IPS-11a (cell line): ENCODE results near the gene PISD.

ENCODE experiments used
- H3K4me3 ChIP-seq: one replicate; pipeline ENCODE4 v1.5.1; 2013; ENCODE audit warnings: low read depth, low read length, control low read depth

PISD gene

DNA sequence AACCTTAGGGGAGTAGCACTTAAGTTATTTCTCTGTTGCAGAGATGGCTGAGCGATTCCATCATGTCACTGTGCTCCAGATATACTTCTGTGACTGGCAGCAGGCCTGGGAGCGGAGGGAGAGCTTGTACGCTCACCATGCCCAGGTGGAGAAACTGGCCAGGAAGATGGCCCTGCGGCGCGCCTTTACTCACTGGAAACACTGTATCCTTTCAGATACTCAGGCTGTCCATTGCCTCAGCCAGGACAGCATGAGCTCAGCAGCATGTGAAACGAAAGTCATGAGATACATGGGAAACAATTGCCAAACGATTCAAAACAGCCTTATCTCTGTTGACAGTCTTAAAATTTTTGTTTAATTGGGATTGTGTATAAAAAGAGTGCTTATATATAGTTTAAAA is 86.8 kb downstream of the PISD start:
- no peak overlapping the region for H3K4me3 ChIP-seq

DNA sequence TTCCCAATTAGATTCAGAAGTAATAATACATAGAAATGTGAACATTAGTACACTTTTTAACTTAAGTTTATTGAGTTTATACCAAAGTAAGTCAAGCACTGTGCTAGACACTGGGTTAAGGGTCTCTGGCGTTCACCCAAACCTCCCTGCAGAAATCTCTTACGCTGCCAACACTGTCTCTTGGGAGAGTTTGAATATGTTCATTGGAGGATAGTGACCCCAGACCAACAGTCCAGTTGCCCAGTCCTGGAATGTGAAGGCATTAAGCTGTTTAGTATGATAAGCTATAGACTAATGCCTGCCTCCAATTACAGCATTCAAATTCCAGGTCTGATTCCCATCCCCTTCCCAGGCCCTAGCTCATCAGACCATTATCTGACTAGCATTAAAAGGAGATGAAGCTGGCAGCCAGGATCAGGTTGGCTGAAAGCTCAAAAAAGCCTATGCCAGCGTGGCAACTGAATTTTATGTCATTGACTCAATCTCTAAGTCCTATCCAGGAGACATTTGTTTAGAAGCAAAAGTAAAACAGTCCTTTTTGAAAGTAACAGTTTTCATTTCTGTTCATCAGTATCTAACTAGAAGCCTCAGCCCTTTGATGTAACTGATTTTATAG is 87.9 kb downstream of the PISD start:
- H3K4me3 ChIP-seq = no peak overlapping the region

DNA sequence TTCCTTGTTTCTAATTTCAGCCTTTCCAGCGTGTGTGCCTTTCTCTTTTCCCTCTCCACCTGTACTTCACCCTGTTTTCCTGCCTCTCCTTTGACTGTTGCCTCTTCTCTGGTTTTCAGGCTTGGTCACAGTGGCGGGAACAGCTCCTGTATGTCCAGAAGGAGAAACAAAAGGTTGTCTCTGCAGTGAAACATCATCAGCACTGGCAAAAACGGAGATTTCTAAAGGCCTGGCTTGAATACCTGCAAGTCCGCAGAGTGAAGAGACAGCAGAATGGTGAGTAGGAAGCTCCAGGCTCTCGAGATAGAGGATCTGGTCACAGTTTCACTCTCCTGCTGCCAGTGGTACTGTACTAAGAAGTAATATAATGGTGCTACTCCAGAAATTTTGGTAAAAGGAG is 89.1 kb downstream of the PISD start:
- H3K4me3 ChIP-seq = no peak overlapping the region

DNA sequence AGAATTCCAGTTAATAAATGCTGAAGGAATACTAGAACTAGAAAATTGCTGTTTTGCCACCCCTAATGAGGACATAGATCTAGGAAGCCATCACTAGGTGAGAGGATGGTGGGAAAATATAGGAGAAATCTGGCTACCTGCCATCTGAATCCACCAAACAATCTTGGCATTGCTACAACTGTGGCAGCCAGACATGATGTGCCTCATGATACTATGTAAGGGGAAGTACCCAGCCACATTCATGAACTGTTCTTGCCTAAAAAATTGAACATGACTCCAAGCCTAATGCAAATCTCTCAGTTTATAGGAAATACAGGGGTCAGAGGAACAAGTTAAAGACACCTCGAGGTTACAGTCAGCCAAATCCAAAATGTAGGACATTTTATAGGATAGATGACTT is 92.9 kb downstream of the PISD start:
- no peak overlapping the region for H3K4me3 ChIP-seq
